Stomach (tissue), 4 donors: Measurements from ENCODE around the gene CALHM1.

Source experiments
- CTCF ChIP-seq, 7 experiments: fragments of 450-650 bp in 4 of 7; fragments of 200-600 bp in 3 of 7; sonication (generic) in 3 of 7; IDR thresholded peaks; one replicate each; pipeline ENCODE4 v1.5.1; 2016 to 2019; ENCODE audit warnings: antibody characterized with exemption in 7 of 7, control low read depth in 2 of 7, mild to moderate bottlenecking in 1 of 7
- EP300 ChIP-seq: sonication (generic); formaldehyde crosslinking; IDR thresholded peaks from one replicate; pipeline ENCODE4 v1.6.1; 2017; ENCODE audit warnings: antibody characterized with exemption

DNA sequence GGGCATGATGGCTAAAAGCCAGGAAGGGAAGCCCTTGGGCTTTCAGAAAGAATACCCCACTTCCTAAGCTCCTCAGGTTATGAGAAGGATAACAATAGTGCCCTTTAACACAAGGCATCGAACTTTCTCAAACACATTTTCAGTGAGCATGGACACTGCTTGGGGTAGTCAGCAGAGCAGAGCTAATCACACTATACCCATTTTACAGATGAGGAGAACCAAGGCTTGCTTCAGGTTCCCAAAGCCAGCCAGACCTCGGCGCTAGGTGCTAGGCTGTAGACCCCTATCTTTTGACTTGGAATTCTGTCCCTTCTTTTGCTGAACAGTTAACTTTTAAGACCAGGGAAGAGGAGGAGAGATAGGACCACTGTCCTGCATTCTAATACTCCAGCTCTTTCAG, 36.6 kb upstream of the CALHM1 start:
- TF ChIP-seq CTCF (IDR thresholded peaks at IDR 0.05) (no peak), EP300 (no peak)
